ENCODE results near the gene GPR68.

The GPR68 gene

GRCh38 chr14:91221270-91221669 is 23.2 kb downstream of the GPR68 start:
- H2AFZ ChIP-seq (ENCODE audit: low read length), result no peak overlapping the region
- H3K4me2 ChIP-seq (ENCODE audit: low read depth, low read length, poor library complexity, severe bottlenecking), result no peak overlapping the region
- H4K20me1 ChIP-seq (ENCODE audit: insufficient read depth, low read length, poor library complexity, severe bottlenecking), result no peaks in the 10 kb centered on the region
- H3K9me2 ChIP-seq (replicated peaks; ENCODE audit: low read depth, low read length), result no peaks in the 10 kb centered on the region
- no peaks in the 10 kb centered on the region for H3F3A ChIP-seq (ENCODE audit: low read depth)
- no peaks in the 10 kb centered on the region for H3K9me3 ChIP-seq (ENCODE audit: insufficient read depth, low read depth, low read length)
- peaks cover 9% of the 10 kb centered on the region for H3K4me1 ChIP-seq (ENCODE audit: insufficient read depth, low read length, poor library complexity, severe bottlenecking)
- no peak overlapping the region for H3K9ac ChIP-seq (ENCODE audit: low read depth, low read length, poor library complexity, severe bottlenecking)
- no peak overlapping the region for H3K4me3 ChIP-seq (ENCODE audit: low read length, poor library complexity, severe bottlenecking)
- TF ChIP-seq, protein P1, sequence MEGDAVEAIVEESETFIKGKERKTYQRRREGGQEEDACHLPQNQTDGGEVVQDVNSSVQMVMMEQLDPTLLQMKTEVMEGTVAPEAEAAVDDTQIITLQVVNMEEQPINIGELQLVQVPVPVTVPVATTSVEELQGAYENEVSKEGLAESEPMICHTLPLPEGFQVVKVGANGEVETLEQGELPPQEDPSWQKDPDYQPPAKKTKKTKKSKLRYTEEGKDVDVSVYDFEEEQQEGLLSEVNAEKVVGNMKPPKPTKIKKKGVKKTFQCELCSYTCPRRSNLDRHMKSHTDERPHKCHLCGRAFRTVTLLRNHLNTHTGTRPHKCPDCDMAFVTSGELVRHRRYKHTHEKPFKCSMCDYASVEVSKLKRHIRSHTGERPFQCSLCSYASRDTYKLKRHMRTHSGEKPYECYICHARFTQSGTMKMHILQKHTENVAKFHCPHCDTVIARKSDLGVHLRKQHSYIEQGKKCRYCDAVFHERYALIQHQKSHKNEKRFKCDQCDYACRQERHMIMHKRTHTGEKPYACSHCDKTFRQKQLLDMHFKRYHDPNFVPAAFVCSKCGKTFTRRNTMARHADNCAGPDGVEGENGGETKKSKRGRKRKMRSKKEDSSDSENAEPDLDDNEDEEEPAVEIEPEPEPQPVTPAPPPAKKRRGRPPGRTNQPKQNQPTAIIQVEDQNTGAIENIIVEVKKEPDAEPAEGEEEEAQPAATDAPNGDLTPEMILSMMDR (conservative IDR thresholded peaks at IDR 0.05; ENCODE audit: low read length), result no peak
- TF ChIP-seq EZH2phosphoT487 (IDR thresholded peaks at IDR 0.05; ENCODE audit: borderline replicate concordance), result no peak
- no peaks in the 10 kb centered on the region for H3K27me3 ChIP-seq (ENCODE audit: insufficient read depth, low read length, poor library complexity, severe bottlenecking)
- H3K36me3 ChIP-seq (ENCODE audit: insufficient read depth, low read length), result peaks cover 9% of the 10 kb centered on the region; the same call in 1 of the 2 replicates
- H3K79me2 ChIP-seq (ENCODE audit: insufficient read depth, low read length), result no peaks in the 10 kb centered on the region

DNA sequence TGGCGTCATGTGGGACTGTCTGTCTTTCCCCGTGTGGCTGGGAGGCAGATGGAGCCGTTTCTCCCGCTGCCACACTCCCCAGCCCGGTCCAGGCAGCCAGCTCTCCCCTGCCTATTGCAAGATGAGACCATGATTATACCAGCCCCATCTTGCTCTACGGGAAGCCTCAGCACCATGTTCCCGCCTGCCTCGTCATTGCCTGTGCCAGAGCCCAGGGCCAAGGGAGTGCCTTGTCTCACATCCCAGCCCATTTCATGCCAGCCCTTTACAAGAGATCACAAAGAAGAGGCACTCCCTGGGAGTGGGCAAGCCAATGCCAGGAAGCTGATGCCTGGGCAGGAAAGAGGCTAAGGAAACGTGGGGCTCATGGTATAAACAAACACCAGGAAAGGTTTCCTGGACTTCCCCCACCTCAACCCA is 23.9 kb downstream of the GPR68 start:
- TF ChIP-seq, protein P1 (conservative IDR thresholded peaks at IDR 0.05; ENCODE audit: low read length), result no peak
- no peak for TF ChIP-seq EZH2phosphoT487 (IDR thresholded peaks at IDR 0.05; ENCODE audit: borderline replicate concordance)
- no peak overlapping the region for H3K4me2 ChIP-seq (ENCODE audit: low read depth, low read length, poor library complexity, severe bottlenecking)

GRCh38 chr14:91219517-91220389 is 24.8 kb downstream of the GPR68 start:
- TF ChIP-seq, protein P1 (conservative IDR thresholded peaks at IDR 0.05; ENCODE audit: low read length), result no peak
- no peak for TF ChIP-seq EZH2phosphoT487 (IDR thresholded peaks at IDR 0.05; ENCODE audit: borderline replicate concordance)
- H2AFZ ChIP-seq (ENCODE audit: low read length), result no peak overlapping the region
- H3K9ac ChIP-seq (ENCODE audit: low read depth, low read length, poor library complexity, severe bottlenecking), result no peak overlapping the region
- no peaks in the 10 kb centered on the region for H3F3A ChIP-seq (ENCODE audit: low read depth)
- no peak overlapping the region for H3K4me3 ChIP-seq (ENCODE audit: low read length, poor library complexity, severe bottlenecking)
- no peak overlapping the region for H3K4me2 ChIP-seq (ENCODE audit: low read depth, low read length, poor library complexity, severe bottlenecking)
- no peaks in the 10 kb centered on the region for H4K20me1 ChIP-seq (ENCODE audit: insufficient read depth, low read length, poor library complexity, severe bottlenecking)
- no peaks in the 10 kb centered on the region for H3K27me3 ChIP-seq (ENCODE audit: insufficient read depth, low read length, poor library complexity, severe bottlenecking)
- H3K4me1 ChIP-seq (ENCODE audit: insufficient read depth, low read length, poor library complexity, severe bottlenecking), result peaks cover 9% of the 10 kb centered on the region
- H3K79me2 ChIP-seq (ENCODE audit: insufficient read depth, low read length), result no peaks in the 10 kb centered on the region
- no peaks in the 10 kb centered on the region for H3K9me2 ChIP-seq (replicated peaks; ENCODE audit: low read depth, low read length)
- H3K36me3 ChIP-seq (ENCODE audit: insufficient read depth, low read length), result peaks cover 22% of the 10 kb centered on the region; the same call in 1 of the 2 replicates
- H3K9me3 ChIP-seq (ENCODE audit: insufficient read depth, low read depth, low read length), result no peaks in the 10 kb centered on the region

More for the DNA sequence above, 23.9 kb downstream of the GPR68 start:
- H3K9me3 ChIP-seq (ENCODE audit: insufficient read depth, low read depth, low read length), result no peaks in the 10 kb centered on the region
- no peaks in the 10 kb centered on the region for H3K27me3 ChIP-seq (ENCODE audit: insufficient read depth, low read length, poor library complexity, severe bottlenecking)
- no peaks in the 10 kb centered on the region for H3K9me2 ChIP-seq (replicated peaks; ENCODE audit: low read depth, low read length)
- H3K4me3 ChIP-seq (ENCODE audit: low read length, poor library complexity, severe bottlenecking), result no peak overlapping the region
- peaks cover 16% of the 10 kb centered on the region; the same call in 1 of the 2 replicates for H3K36me3 ChIP-seq (ENCODE audit: insufficient read depth, low read length)
- H3F3A ChIP-seq (ENCODE audit: low read depth), result no peaks in the 10 kb centered on the region
- H3K4me1 ChIP-seq (ENCODE audit: insufficient read depth, low read length, poor library complexity, severe bottlenecking), result peaks cover 9% of the 10 kb centered on the region
- H4K20me1 ChIP-seq (ENCODE audit: insufficient read depth, low read length, poor library complexity, severe bottlenecking), result no peaks in the 10 kb centered on the region
- H3K9ac ChIP-seq (ENCODE audit: low read depth, low read length, poor library complexity, severe bottlenecking), result no peak overlapping the region
- H2AFZ ChIP-seq (ENCODE audit: low read length), result no peak overlapping the region
- no peaks in the 10 kb centered on the region for H3K79me2 ChIP-seq (ENCODE audit: insufficient read depth, low read length)
